ENCODE results near the gene SFR1. TPM values are rescaled to one million over a fixed set of nuclear protein-coding genes. Genes with fewer than 3 reads are reported as not detected.
A peak's percentile ranks its signal among the peaks of the same experiment; 100 is the strongest.

The SFR1 gene
- total and polyA plus RNA-seq, 2 experiments from 2014 or later, result 8.7 to 10.0 TPM

DNA sequence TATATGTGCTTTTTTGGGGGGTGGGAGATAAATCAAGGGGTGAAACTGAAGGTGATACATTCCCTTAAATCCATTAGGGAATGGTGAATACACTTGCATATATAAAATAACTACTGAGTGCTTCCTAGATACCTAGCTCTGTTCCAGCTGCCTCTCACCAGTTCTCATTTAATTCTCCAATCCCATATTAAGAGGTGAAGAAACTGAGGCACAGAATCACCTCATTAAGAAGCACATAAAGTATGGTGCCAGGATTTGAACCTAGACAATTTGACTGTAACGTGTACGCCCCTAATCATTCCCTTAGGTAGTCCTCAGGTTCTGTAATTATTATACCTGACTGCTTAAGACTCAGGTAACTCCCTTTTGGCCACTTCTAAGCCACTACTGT is 1.5 kb upstream of the SFR1 start:
- TF ChIP-seq, protein P1, sequence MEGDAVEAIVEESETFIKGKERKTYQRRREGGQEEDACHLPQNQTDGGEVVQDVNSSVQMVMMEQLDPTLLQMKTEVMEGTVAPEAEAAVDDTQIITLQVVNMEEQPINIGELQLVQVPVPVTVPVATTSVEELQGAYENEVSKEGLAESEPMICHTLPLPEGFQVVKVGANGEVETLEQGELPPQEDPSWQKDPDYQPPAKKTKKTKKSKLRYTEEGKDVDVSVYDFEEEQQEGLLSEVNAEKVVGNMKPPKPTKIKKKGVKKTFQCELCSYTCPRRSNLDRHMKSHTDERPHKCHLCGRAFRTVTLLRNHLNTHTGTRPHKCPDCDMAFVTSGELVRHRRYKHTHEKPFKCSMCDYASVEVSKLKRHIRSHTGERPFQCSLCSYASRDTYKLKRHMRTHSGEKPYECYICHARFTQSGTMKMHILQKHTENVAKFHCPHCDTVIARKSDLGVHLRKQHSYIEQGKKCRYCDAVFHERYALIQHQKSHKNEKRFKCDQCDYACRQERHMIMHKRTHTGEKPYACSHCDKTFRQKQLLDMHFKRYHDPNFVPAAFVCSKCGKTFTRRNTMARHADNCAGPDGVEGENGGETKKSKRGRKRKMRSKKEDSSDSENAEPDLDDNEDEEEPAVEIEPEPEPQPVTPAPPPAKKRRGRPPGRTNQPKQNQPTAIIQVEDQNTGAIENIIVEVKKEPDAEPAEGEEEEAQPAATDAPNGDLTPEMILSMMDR (IDR thresholded peaks at IDR 0.05; ENCODE audit: low read depth, low read length), result no peak
- H3K27me3 ChIP-seq, result no peaks in the 10 kb centered on the region
- no peak for DNase-seq (ENCODE audit: low read depth in 1 of 2, low spot score in 1 of 2)

DNA sequence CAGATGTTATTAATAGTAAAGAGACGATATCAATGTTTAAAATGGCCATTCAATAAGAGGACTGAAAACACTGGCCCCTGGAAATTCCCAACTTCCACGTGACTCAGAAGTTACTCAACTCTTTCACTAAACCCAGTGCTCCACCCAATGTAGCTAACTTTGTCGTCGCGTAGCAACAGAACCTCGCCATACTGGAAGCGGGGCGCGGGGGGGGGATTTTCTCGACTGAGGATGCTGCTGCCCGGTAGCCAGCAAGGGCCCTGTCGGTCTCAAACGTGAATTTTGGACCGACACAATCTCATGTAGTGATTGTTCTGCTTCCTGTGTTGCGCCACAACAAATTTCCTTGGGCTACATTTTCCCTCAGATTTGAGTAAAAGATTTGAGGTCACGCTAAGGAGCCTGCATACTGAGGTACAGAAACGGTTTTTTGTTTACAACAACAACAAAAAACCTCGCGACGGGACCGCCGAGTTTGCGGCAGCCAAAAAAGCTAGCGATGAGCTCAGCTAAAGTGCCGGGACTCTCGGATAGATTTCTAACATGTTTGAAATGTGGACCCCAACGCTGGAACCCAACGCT is 977 bp upstream of the SFR1 start:
- H3K4me1 ChIP-seq (ENCODE audit: low read depth), result peaks cover 8% of the 10 kb centered on the region
- TF ChIP-seq, protein P1 (IDR thresholded peaks at IDR 0.05; ENCODE audit: low read depth, low read length), result no peak

More for the DNA sequence above, 1.5 kb upstream of the SFR1 start:
- Histone ChIP-seq H3K27ac (peak overlapping the region; percentile 97), H3K4me3 (peak overlapping the region; percentile 59), H3K9me3 (ENCODE audit: low read depth) (no peaks in the 10 kb centered on the region), H3K4me1 (ENCODE audit: low read depth) (peaks cover 8% of the 10 kb centered on the region), H3K36me3 (no peaks in the 10 kb centered on the region)

DNA sequence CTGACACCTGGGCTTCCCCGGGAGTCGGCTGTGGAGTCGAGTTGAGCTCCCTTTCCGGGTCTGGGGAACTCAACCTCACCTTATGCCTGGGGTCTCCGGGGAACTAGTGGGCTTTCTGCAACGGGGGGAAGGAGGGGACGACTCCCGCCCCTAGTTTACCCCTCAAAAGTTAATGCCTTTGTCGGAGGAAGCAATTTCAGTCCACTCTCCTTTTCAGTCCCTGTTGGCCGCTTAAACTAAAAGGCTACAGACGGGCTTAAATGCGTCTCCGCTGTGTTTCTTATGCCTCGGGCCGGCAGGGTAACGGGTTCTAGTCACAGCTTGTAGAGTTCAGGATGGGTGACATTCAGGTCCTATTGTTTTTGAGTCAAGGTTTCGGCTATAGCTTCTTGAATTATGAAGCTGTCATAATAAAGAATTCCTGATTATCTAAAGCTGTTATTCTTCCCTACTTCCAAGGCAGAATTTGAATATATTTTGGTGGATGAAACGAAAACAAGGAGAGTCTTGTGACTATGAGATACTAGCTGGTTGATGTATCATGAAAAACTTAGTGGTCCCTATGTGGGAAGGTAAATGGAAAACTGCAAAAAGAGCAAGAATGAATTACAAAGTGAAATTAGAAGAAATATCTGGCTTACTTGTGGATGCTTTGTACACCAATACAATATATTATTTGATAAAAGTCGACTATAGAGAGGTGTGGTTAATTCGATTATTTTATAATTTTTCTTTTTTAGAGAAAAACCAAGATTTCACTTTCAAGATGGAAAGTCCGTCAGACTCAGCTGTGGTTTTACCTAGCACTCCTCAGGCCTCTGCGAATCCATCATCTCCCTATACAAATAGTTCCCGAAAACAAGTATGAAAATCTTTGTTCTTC is 495 bp downstream of the SFR1 start:
- H3K27me3 ChIP-seq, result no peaks in the 10 kb centered on the region
- DNase-seq (ENCODE audit: low read depth in 1 of 2, low spot score in 1 of 2), result peak in 1 of 2 donors; percentile 18
- peak overlapping the region; percentile 86 for H3K27ac ChIP-seq
- peak overlapping the region; percentile 61 for H3K4me3 ChIP-seq
- H3K36me3 ChIP-seq, result no peaks in the 10 kb centered on the region
- TF ChIP-seq, protein P1 (IDR thresholded peaks at IDR 0.05; ENCODE audit: low read depth, low read length), result no peak
- H3K9me3 ChIP-seq (ENCODE audit: low read depth), result no peaks in the 10 kb centered on the region
- H3K4me1 ChIP-seq (ENCODE audit: low read depth), result peaks cover 12% of the 10 kb centered on the region

More for the DNA sequence above, 977 bp upstream of the SFR1 start:
- peak overlapping the region; percentile 97 for H3K27ac ChIP-seq
- H3K36me3 ChIP-seq, result no peaks in the 10 kb centered on the region
- peak overlapping the region; percentile 59 for H3K4me3 ChIP-seq
- no peaks in the 10 kb centered on the region for H3K9me3 ChIP-seq (ENCODE audit: low read depth)
- no peaks in the 10 kb centered on the region for H3K27me3 ChIP-seq
- DNase-seq (ENCODE audit: low read depth in 1 of 2, low spot score in 1 of 2), result peak; percentile 85 to 98

DNA sequence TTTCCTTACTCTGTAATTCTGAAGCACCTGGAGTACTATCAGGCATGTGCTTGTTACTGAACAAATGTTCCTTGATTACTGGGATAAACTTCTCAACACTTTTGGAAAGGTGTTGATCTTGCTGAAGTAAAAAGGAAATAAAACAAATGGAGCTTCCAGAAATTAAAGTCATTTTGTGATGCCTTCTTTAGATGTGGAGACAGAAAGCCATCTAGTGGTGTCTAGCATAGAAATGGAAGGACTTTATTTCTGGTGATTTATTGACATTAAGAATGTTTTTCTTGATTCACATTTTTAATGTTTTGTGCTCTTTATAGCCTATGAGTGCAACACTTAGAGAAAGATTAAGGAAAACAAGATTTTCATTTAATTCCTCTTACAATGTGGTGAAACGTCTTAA is 1.4 kb downstream of the SFR1 start:
- Histone ChIP-seq H3K27ac (no peak overlapping the region), H3K9me3 (ENCODE audit: low read depth) (no peaks in the 10 kb centered on the region), H3K4me1 (ENCODE audit: low read depth) (peaks cover 12% of the 10 kb centered on the region), H3K27me3 (no peaks in the 10 kb centered on the region), H3K4me3 (no peak overlapping the region), H3K36me3 (no peaks in the 10 kb centered on the region)
- TF ChIP-seq, protein P1 (IDR thresholded peaks at IDR 0.05; ENCODE audit: low read depth, low read length), result peak; percentile 45
- DNase-seq (ENCODE audit: low read depth in 1 of 2, low spot score in 1 of 2), result peak in 1 of 2 donors; percentile 34

- H3K27ac ChIP-seq, result no peak overlapping the region
- no peak overlapping the region for H3K4me3 ChIP-seq
- H3K27me3 ChIP-seq, result no peaks in the 10 kb centered on the region
- no peaks in the 10 kb centered on the region for H3K36me3 ChIP-seq
- H3K9me3 ChIP-seq (ENCODE audit: low read depth), result no peaks in the 10 kb centered on the region
- peak in 1 of 2 donors; percentile 13 for DNase-seq (ENCODE audit: low read depth in 1 of 2, low spot score in 1 of 2)
- H3K4me1 ChIP-seq (ENCODE audit: low read depth), result peaks cover 4% of the 10 kb centered on the region
- TF ChIP-seq, protein P1 (IDR thresholded peaks at IDR 0.05; ENCODE audit: low read depth, low read length), result peak; percentile 4
Observed at GRCh38 chr10:104127411-104127810, 5.4 kb downstream of the SFR1 start.

Measured in cardiac muscle cell (in vitro differentiated cells and primary cell).